ENCODE data around the gene BSPRY.

- TF ChIP-seq TAF1 (IDR thresholded peaks at IDR 0.05; ENCODE audit: low read depth) (no peak), CTCF (IDR thresholded peaks at IDR 0.05; ENCODE audit: poor library complexity, severe bottlenecking) (no peak), SMC3 (conservative IDR thresholded peaks at IDR 0.05; ENCODE audit: poor library complexity) (no peak), RAD21 (conservative IDR thresholded peaks at IDR 0.05) (no peak), POLR2AphosphoS5 (IDR thresholded peaks at IDR 0.05) (no peak), EZH2 (IDR thresholded peaks at IDR 0.05; ENCODE audit: borderline replicate concordance, insufficient read depth, low read length, poor library complexity, severe bottlenecking) (no peak), EP300 (conservative IDR thresholded peaks at IDR 0.05; ENCODE audit: poor library complexity, severe bottlenecking) (no peak), REST (IDR thresholded peaks at IDR 0.05; ENCODE audit: borderline replicate concordance) (no peak), MXI1 (conservative IDR thresholded peaks at IDR 0.05; ENCODE audit: poor library complexity, severe bottlenecking) (no peak)
Measured at GRCh38 chr9:113363336-113363735, 14.0 kb downstream of the BSPRY start.

Data from neural cell (in vitro differentiated cells).